Epithelial cell of proximal tubule (primary cell): Measurements from ENCODE around the gene LYZ. TPM values are rescaled to one million over a fixed set of nuclear protein-coding genes. Genes with fewer than 3 reads are reported as not detected.

Source experiments
- DNase-seq: peaks from one replicate; pipeline ENCODE4 v3.0.0-alpha.2; 2011; ENCODE audit warnings: low read depth
- H3K4me3 ChIP-seq: 2 replicates; pipeline ENCODE4 v1.5.1; 2011; ENCODE audit warnings: low read depth, mild to moderate bottlenecking, low read length
- total RNA-seq: library from RNA; depleted of rRNA; stranded (reverse); fragments of >200 nt; gene quantifications from 2 replicates; pipeline ENCODE4 v1.2.3, GENCODE V29; 2015
- TF ChIP-seq, protein P1 (sequence below): conservative IDR thresholded peaks from 2 replicates; pipeline ENCODE4 v1.5.1; 2012; ENCODE audit warnings: low read depth, mild to moderate bottlenecking, low read length

Gene LYZ
- total RNA-seq, 1 donor from 2014 or later = not detected

DNA sequence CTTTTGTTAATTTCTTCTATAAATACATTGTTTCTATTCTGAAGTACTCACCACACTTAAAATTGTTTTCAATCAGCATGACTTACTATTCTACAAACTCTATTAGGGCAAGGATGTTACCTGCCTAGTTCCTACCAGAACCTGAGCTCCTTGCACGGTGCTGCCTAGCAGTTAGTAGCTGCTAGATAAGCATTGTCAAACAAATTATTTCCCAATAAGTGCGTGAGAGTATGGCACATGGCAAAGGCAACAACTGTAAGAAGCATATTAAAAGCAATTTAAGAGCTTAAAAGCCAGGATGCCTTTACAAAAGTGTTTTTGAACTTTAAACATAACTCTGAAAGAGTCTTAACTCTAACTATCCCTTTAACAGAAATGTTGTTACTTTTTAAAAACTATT, 8.2 kb upstream of the LYZ start:
- no peak overlapping the region for H3K4me3 ChIP-seq
- TF ChIP-seq, protein P1, sequence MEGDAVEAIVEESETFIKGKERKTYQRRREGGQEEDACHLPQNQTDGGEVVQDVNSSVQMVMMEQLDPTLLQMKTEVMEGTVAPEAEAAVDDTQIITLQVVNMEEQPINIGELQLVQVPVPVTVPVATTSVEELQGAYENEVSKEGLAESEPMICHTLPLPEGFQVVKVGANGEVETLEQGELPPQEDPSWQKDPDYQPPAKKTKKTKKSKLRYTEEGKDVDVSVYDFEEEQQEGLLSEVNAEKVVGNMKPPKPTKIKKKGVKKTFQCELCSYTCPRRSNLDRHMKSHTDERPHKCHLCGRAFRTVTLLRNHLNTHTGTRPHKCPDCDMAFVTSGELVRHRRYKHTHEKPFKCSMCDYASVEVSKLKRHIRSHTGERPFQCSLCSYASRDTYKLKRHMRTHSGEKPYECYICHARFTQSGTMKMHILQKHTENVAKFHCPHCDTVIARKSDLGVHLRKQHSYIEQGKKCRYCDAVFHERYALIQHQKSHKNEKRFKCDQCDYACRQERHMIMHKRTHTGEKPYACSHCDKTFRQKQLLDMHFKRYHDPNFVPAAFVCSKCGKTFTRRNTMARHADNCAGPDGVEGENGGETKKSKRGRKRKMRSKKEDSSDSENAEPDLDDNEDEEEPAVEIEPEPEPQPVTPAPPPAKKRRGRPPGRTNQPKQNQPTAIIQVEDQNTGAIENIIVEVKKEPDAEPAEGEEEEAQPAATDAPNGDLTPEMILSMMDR = no peak
- no peak for DNase-seq

DNA sequence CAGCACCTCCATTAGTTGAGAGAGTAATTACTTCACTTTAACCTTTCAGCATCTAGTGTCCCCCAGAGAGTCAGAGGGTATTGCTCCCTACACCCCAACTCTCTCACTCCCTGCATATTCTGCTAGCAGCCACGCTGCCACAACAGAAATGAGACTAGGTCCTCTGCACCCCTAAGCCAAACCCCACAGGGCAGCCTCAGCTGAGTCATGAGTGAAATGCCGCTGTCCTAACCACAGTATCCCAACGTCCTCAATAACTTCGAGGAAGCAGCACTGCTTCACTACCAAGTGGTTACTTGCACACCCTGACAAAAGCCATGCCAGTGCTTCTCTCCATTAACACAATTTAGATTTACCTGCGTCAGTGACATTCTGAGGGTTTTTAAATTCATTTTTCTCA, 6.9 kb upstream of the LYZ start:
- DNase-seq = no peak
- H3K4me3 ChIP-seq = no peak overlapping the region
- TF ChIP-seq, protein P1 = no peak

DNA sequence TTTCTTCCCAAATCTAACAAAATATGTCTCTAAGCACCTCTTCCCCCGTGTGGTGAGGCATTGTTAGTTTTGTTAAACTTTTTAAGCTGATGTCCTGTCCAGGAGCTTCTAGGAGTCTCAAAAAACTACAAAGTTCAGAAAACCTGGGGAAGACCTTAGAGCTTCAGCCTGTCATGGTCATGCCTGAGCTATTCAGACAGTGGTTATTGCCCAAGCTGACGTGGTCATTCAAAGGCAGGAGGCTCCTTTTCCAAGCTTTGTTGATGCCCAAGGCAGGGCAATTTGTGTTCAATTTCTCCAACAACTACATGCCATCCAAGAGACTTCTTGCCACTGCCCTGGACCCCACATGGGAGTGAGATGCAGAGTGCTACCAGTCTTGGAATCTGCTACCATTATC, 5.8 kb upstream of the LYZ start:
- DNase-seq = no peak
- TF ChIP-seq, protein P1 = no peak
- H3K4me3 ChIP-seq = no peak overlapping the region

DNA sequence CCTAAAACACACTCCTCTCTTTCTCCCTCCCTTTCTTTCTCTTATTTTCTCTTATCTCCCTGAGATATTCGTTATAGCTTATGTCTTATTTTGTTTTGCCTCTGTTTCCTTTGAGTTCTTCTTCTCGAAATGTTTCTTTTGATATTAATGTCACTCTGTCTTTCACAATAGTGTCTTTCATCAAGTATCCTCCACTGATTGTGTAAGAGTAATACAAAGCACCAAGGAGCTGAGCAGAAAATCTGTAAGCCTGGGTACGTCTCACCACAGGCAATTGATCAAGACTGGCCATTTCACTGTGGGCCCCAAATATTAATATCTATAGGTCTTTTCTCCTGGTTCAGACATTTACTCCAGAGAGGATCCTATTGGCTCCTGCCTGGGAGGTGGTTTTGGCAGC, 4.8 kb upstream of the LYZ start:
- no peak for DNase-seq
- no peak overlapping the region for H3K4me3 ChIP-seq
- TF ChIP-seq, protein P1 = no peak

DNA sequence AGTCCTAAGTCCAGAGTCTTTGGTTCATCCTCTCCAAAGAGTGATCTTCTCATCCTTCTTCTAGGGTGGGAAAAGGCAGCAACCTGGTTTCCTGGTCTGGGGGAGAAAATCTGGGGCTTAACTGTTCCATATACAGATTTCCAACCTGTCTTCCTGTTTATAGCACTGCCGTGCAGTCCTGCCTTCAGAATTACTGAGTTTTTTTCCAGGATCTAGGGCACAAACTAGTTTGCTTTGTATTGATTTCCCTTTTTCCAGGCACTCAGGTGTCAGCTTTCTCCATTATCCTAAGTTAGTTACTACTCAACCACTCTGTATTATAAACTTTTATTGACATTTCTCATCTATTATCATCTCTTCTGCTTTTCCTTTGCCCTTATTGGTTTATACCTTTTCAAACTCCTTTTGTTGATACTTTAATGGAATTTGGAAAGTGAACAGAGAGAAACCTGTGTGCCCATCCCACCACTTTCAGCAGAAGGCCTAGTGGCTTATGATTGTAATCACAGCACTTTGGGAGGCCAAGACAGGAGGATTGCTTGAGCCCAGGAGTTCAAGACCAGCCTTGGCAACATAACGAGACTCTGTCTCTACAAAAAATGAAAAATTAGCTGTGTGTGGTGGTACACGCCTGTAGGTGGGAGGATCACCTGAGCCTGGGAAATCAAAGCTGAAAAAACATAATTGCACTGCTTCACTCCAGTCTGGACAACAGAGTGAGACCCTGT, 4.1 kb upstream of the LYZ start:
- no peak overlapping the region for H3K4me3 ChIP-seq
- TF ChIP-seq, protein P1 = no peak
- no peak for DNase-seq

DNA sequence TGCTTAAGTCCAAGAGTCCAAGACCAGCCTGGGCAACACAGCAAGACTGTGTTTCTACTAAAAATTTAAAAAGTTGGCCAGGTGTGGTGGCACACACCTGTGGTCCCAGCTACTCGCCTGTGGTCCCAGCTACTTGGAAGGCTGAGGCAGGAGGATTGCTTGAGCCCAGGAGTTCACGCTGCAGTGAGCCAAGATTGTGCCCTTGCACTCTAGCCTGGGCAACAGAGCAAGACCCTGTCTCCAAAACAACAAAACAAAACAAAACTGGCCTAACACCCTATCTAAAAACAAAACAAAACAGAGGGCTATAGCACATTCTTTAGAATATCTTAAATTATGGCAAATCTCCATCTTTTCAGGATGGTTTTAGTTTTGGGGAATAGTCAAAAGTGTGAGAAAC, 3.1 kb upstream of the LYZ start:
- TF ChIP-seq, protein P1 = no peak
- no peak overlapping the region for H3K4me3 ChIP-seq
- no peak for DNase-seq

DNA sequence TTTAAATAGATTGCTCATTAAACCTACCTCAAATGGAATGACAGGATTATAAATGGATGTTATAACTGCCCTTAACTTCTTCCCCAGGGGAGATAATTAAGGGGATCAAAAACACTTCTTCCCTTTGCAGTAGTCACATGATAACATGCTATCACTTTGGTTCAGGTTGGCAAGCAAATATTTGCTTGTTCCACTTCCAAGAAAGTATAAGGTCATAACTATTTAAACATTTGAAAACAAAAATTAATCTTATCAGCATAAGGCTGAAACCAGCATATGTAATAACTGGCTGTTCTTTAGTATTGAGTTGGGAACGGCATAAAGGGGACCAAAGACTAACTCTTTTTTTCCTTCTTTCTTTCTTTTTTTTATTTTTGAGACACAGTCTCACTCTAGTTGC, 2.4 kb upstream of the LYZ start:
- TF ChIP-seq, protein P1 = no peak
- H3K4me3 ChIP-seq = no peak overlapping the region

More for the DNA sequence above, 2.4 kb upstream of the LYZ start:
- DNase-seq = no peak
